Neural progenitor cell (in vitro differentiated cells): ENCODE results near the gene SMPD3.

Source experiments
- CTCF ChIP-seq: fragments of 200-600 bp; sonication (generic); IDR thresholded peaks from 2 replicates; pipeline ENCODE4 v1.5.1; 2017; ENCODE audit warnings: antibody characterized with exemption, mild to moderate bottlenecking
- EZH2 ChIP-seq: fragments of 200-600 bp; sonication (generic); IDR thresholded peaks from 2 replicates; pipeline ENCODE4 v1.6.1; 2017; ENCODE audit warnings: antibody characterized with exemption, mild to moderate bottlenecking, moderate library complexity

GRCh38 chr16:68412061-68412460 is 36.2 kb downstream of the SMPD3 start:
- TF ChIP-seq CTCF (no peak), EZH2 (no peak)
